ENCODE results near the gene IFNE. TPM values are rescaled to one million over a fixed set of nuclear protein-coding genes. Genes with fewer than 3 reads are reported as not detected.
"Not testable (repeated sequence)": the region's sequence is repeated elsewhere in the genome, so short reads cannot be mapped to it uniquely, and the experiment has no call there.

Gene IFNE
- total RNA-seq, 5 donors from 2014 or later (not counting 1 experiment from before 2014, with no cell fraction given): 0.16 to 0.25 TPM; not detected in 3

GRCh38 chr9:21455320-21455719, 26.8 kb downstream of the IFNE start:
- Mint-ChIP-seq H3K4me3 (no peak overlapping the region), H3K36me3 (no peaks in the 10 kb centered on the region), H3K27me3 (peaks cover 7 to 32% of the 10 kb centered on the region in 2 donors), H3K27ac (no peak overlapping the region), H3K4me1 (peaks cover 0 to 2% (median 0%) of the 10 kb centered on the region in 3 donors), H3K9me3 (no peaks in the 10 kb centered on the region)
- no peak overlapping the region for H3K4me3 ChIP-seq (ENCODE audit: control insufficient read depth in 1 of 2, extremely low read depth in 1 of 2, low read length in 1 of 2)
- DNase-seq (peak in 19 of 35 experiments; percentile 2 to 62 (median 10)), ATAC-seq (replicated peaks in 1 of 4) (peak; percentile 63 to 87 (median 70))
- H3K27me3 ChIP-seq (replicated peaks in 1 of 2; ENCODE audit: control insufficient read depth in 2 of 2, extremely low read depth in 1 of 2, insufficient read depth in 2 of 2, low read length in 1 of 2): no peaks in the 10 kb centered on the region
- H3K4me1 ChIP-seq (ENCODE audit: control insufficient read depth in 1 of 2, extremely low read depth in 1 of 2, insufficient read depth in 2 of 2, low read length in 2 of 2): no peaks in the 10 kb centered on the region
- H3K27ac ChIP-seq (ENCODE audit: low read length): no peak overlapping the region
- ChIA-PET CTCF (interaction anchor here (0.6 to 4.5 kb wide), 20 partner anchors 8 to 304 kb away, joined by 3 to 34 read pairs (median 4); partner anchors contain the start of gene KLHL9 (in 1 of the 2)), POLR2A (no interaction called here)
- H3K36me3 ChIP-seq (ENCODE audit: control insufficient read depth in 2 of 2, extremely low read depth in 1 of 2, insufficient read depth in 1 of 2, low read length in 1 of 2): no peaks in the 10 kb centered on the region
- H3K9me3 ChIP-seq: no peaks in the 10 kb centered on the region

- no peak overlapping the region for H3K4me3 ChIP-seq (ENCODE audit: control insufficient read depth in 1 of 2, extremely low read depth in 1 of 2, low read length in 1 of 2)
- WGBS (ENCODE audit: insufficient coverage): no CpG with 5 or more reads among the region's 2 CpGs
Observed at GRCh38 chr9:21454149-21454548, 28.0 kb downstream of the IFNE start.

DNA sequence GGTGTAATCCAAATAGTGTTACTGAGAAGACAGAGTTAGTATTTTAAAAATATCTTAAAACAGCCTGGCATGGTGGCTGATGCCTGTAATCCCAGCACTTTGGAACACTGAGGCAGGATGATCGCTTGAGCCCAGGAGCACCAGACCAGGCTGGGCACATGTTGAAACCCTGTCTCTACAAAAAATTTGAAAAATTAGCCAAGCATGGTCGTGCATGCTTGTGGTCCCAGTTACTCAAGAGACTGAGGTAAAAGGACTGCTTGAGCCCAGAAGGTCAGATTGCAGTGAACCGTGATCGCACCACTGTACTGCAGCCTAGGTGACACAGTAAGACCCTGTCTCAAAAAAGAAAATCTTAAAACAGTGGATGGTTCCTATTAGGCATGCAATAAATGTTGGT, 29.4 kb downstream of the IFNE start:
- H3K36me3 Mint-ChIP-seq: no peaks in the 10 kb centered on the region
- H3K9me3 Mint-ChIP-seq: no peaks in the 10 kb centered on the region
- WGBS (ENCODE audit: insufficient coverage): 65% methylated on average over 2 of the region's 4 CpGs
- Histone ChIP-seq H3K4me1 (ENCODE audit: control insufficient read depth in 1 of 2, extremely low read depth in 1 of 2, insufficient read depth in 2 of 2, low read length in 2 of 2) (no peaks in the 10 kb centered on the region), H3K9me3 (no peaks in the 10 kb centered on the region), H3K36me3 (ENCODE audit: control insufficient read depth in 2 of 2, extremely low read depth in 1 of 2, insufficient read depth in 1 of 2, low read length in 1 of 2) (no peaks in the 10 kb centered on the region), H3K4me3 (ENCODE audit: control insufficient read depth in 1 of 2, extremely low read depth in 1 of 2, low read length in 1 of 2) (no peak overlapping the region), H3K27me3 (replicated peaks in 1 of 2; ENCODE audit: control insufficient read depth in 2 of 2, extremely low read depth in 1 of 2, insufficient read depth in 2 of 2, low read length in 1 of 2) (no peaks in the 10 kb centered on the region), H3K27ac (ENCODE audit: low read length) (no peak overlapping the region)
- ATAC-seq (replicated peaks in 1 of 4) (no peak), DNase-seq (no peak)
- ChIA-PET CTCF (interaction anchor here (0.8 to 4.5 kb wide), 6 partner anchors 8 to 127 kb away, joined by 3 to 34 read pairs (median 5); no protein-coding TSS in a partner anchor), POLR2A (no interaction called here)
- H3K4me3 Mint-ChIP-seq: no peak overlapping the region
- H3K4me1 Mint-ChIP-seq: peaks cover 0 to 2% (median 0%) of the 10 kb centered on the region in 3 donors
- peaks cover 3 to 16% of the 10 kb centered on the region in 2 donors for H3K27me3 Mint-ChIP-seq
- H3K27ac Mint-ChIP-seq: no peak overlapping the region

More at GRCh38 chr9:21454149-21454548, 28.0 kb downstream of the IFNE start:
- Histone ChIP-seq H3K9me3 (no peaks in the 10 kb centered on the region), H3K27ac (ENCODE audit: low read length) (no peak overlapping the region), H3K4me1 (ENCODE audit: control insufficient read depth in 1 of 2, extremely low read depth in 1 of 2, insufficient read depth in 2 of 2, low read length in 2 of 2) (no peaks in the 10 kb centered on the region), H3K36me3 (ENCODE audit: control insufficient read depth in 2 of 2, extremely low read depth in 1 of 2, insufficient read depth in 1 of 2, low read length in 1 of 2) (no peaks in the 10 kb centered on the region), H3K27me3 (replicated peaks in 1 of 2; ENCODE audit: control insufficient read depth in 2 of 2, extremely low read depth in 1 of 2, insufficient read depth in 2 of 2, low read length in 1 of 2) (no peaks in the 10 kb centered on the region)
- ChIA-PET POLR2A (no interaction called here), CTCF (interaction anchor here (0.6 to 4.5 kb wide), 10 partner anchors 9 to 201 kb away, joined by 3 to 34 read pairs (median 3); no protein-coding TSS in a partner anchor)
- Mint-ChIP-seq H3K4me1 (peaks cover 0 to 2% (median 0%) of the 10 kb centered on the region in 3 donors), H3K4me3 (no peak overlapping the region), H3K27me3 (peaks cover 7 to 26% of the 10 kb centered on the region in 2 donors), H3K36me3 (no peaks in the 10 kb centered on the region), H3K27ac (no peak overlapping the region), H3K9me3 (no peaks in the 10 kb centered on the region)
- DNase-seq (no peak), ATAC-seq (replicated peaks in 1 of 4) (no peak)

DNA sequence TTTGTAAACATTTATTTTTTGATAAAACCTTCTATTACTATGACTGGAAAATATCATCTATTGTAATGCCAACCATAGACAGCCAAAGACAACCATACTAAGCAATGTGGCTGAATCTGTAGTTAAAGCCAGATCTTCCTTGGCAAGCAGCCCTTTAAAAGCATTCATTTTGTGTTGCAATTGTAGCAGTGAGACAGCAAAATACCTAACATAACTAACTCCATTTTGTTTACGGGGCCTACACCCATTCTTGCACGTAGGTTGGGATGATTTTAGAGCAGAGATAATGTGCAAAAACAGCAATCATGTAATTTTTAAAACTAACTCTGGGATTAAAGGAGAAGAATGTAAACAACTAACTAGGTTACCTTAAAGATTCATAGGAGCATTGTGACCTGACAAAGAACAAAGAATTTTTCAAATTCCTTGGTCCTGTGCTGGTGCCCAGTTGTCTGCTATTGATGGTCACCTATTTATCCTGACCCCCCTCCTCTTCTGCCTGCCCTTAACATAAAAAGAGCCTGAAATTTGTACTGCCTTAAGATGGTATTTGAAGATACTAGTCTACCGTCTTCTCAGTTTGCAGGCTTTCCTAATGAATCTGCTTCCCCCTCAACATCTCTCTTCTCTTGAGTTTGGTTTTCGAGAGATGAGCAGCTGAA, 31.2 kb downstream of the IFNE start:
- WGBS (ENCODE audit: insufficient coverage): no CpG with 5 or more reads among the region's 4 CpGs
- ATAC-seq (replicated peaks in 1 of 4): no peak
- no peaks in the 10 kb centered on the region for H3K36me3 Mint-ChIP-seq
- Histone ChIP-seq H3K27ac (ENCODE audit: low read length) (no peak overlapping the region), H3K9me3 (no peaks in the 10 kb centered on the region), H3K36me3 (ENCODE audit: control insufficient read depth in 2 of 2, extremely low read depth in 1 of 2, insufficient read depth in 1 of 2, low read length in 1 of 2) (no peaks in the 10 kb centered on the region), H3K4me3 (ENCODE audit: control insufficient read depth in 1 of 2, extremely low read depth in 1 of 2, low read length in 1 of 2) (no peak overlapping the region), H3K27me3 (replicated peaks in 1 of 2; ENCODE audit: control insufficient read depth in 2 of 2, extremely low read depth in 1 of 2, insufficient read depth in 2 of 2, low read length in 1 of 2) (no peaks in the 10 kb centered on the region), H3K4me1 (ENCODE audit: control insufficient read depth in 1 of 2, extremely low read depth in 1 of 2, insufficient read depth in 2 of 2, low read length in 2 of 2) (no peaks in the 10 kb centered on the region)
- H3K27ac Mint-ChIP-seq: no peak overlapping the region
- ChIA-PET POLR2A (no interaction called here), CTCF (no interaction called here)
- H3K27me3 Mint-ChIP-seq: peaks cover 3 to 5% of the 10 kb centered on the region in 2 donors
- DNase-seq: no peak
- peaks cover 0 to 2% (median 0%) of the 10 kb centered on the region in 3 donors for H3K4me1 Mint-ChIP-seq
- H3K9me3 Mint-ChIP-seq: no peaks in the 10 kb centered on the region
- no peak overlapping the region for H3K4me3 Mint-ChIP-seq

DNA sequence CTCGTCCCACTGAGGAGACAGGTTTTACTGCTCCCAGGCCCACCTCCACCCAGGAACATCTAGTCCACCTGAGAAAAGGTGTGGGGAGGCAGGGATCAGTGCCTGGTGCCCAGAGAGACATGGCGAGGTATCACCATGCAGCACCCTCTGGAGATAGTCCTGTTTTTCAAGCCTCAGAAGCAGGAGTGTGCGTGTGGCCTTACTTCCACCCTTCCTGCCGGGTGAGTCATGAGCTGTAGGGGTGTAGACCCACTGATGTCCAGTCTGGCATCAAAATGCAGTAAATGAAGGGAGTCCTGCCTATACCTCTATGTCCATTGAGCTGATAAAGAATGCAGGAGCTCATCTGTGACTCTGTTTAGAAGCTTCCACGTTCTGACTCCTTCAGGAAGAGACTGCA, 32.8 kb downstream of the IFNE start:
- H3K4me1 Mint-ChIP-seq; H3K9me3 Mint-ChIP-seq; H3K27me3 Mint-ChIP-seq; H3K4me3 Mint-ChIP-seq; H3K27ac Mint-ChIP-seq; ATAC-seq (replicated peaks in 1 of 4); H3K9me3 ChIP-seq; H3K4me1 ChIP-seq (ENCODE audit: control insufficient read depth in 1 of 2, extremely low read depth in 1 of 2, insufficient read depth in 2 of 2, low read length in 2 of 2); H3K36me3 ChIP-seq (ENCODE audit: control insufficient read depth in 2 of 2, extremely low read depth in 1 of 2, insufficient read depth in 1 of 2, low read length in 1 of 2); POLR2A ChIA-PET; H3K36me3 Mint-ChIP-seq; DNase-seq; H3K4me3 ChIP-seq (ENCODE audit: control insufficient read depth in 1 of 2, extremely low read depth in 1 of 2, low read length in 1 of 2); H3K27me3 ChIP-seq (replicated peaks in 1 of 2; ENCODE audit: control insufficient read depth in 2 of 2, extremely low read depth in 1 of 2, insufficient read depth in 2 of 2, low read length in 1 of 2); H3K27ac ChIP-seq (ENCODE audit: low read length): not testable (repeated sequence)
- 100% methylated on average over 1 of the region's 5 CpGs for WGBS (ENCODE audit: insufficient coverage)
- CTCF ChIA-PET: interaction anchor here in 1 of 2 donors (1.3 kb wide), 1 partner anchor 15 kb away, joined by 3 read pairs; no protein-coding TSS in a partner anchor

DNA sequence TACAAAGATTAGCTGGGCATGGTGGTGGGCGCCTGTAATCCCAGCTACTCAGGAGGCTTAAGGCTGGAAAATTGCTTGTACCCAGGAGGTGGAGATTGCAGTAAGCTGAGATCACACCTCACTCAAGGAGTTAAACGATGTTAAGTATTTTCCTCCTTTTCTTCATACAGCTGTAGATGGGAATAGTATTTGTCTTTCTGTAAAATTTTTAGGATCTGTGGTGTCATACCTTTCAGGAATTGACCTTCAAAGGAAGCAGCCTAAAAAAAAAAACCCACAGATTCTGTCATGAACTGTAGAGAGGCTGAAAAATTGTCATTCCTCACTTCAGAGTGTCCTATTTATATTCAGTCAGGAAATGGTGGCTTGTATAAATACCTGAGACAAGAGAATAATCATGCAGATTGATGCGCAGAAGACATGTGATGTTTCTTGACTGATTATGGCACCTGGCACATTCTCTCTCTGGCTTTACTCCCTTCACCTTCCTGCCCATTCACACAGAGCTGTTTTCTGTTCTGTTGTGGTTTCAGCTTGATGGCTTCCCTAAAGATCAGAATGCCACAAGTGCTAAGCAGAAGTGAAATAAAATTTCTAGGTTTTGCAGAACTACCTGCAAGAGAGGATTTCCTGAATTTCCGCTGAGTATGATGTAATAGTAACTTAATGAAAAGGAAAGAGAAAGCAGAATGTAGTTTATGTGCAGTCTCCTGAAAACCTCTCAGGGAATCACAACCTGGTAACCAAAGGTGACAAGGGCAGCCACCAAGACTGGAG, 38.1 kb downstream of the IFNE start:
- Histone ChIP-seq H3K9me3 (no peaks in the 10 kb centered on the region), H3K27me3 (replicated peaks in 1 of 2; ENCODE audit: control insufficient read depth in 2 of 2, extremely low read depth in 1 of 2, insufficient read depth in 2 of 2, low read length in 1 of 2) (no peaks in the 10 kb centered on the region), H3K4me3 (ENCODE audit: control insufficient read depth in 1 of 2, extremely low read depth in 1 of 2, low read length in 1 of 2) (peak overlapping the region in 1 of 2 donors; percentile 44), H3K36me3 (ENCODE audit: control insufficient read depth in 2 of 2, extremely low read depth in 1 of 2, insufficient read depth in 1 of 2, low read length in 1 of 2) (no peaks in the 10 kb centered on the region), H3K27ac (ENCODE audit: low read length) (peak overlapping the region; percentile 38), H3K4me1 (ENCODE audit: control insufficient read depth in 1 of 2, extremely low read depth in 1 of 2, insufficient read depth in 2 of 2, low read length in 2 of 2) (peaks cover 8 to 12% of the 10 kb centered on the region in 2 experiments)
- H3K36me3 Mint-ChIP-seq: no peaks in the 10 kb centered on the region
- peak in 23 of 35 experiments; percentile 4 to 72 (median 31) for DNase-seq
- ChIA-PET POLR2A (interaction anchor here in 1 of 2 donors (0.6 kb wide), 1 partner anchor 332 kb away, joined by 3 read pairs; no protein-coding TSS in a partner anchor), CTCF (interaction anchor here (0.6 to 3.1 kb wide), 7 partner anchors 9 to 344 kb away, joined by 3 to 16 read pairs (median 4); no protein-coding TSS in a partner anchor)
- WGBS (ENCODE audit: insufficient coverage): 0% methylated on average over 1 of the region's 4 CpGs
- peak; percentile 85 to 95 (median 86) for ATAC-seq (replicated peaks in 1 of 4)
- peak overlapping the region; percentile 79 to 85 for H3K27ac Mint-ChIP-seq
- no peaks in the 10 kb centered on the region for H3K9me3 Mint-ChIP-seq
- H3K4me1 Mint-ChIP-seq: peaks cover 15 to 18% (median 15%) of the 10 kb centered on the region in 3 donors
- H3K27me3 Mint-ChIP-seq: peaks cover 0 to 2% of the 10 kb centered on the region in 2 donors
- H3K4me3 Mint-ChIP-seq: peak overlapping the region; percentile 8 to 27 (median 25)
